H9 (cell line): Measurements from ENCODE around the gene CDH4. TPM values are rescaled to one million over a fixed set of nuclear protein-coding genes. Genes with fewer than 3 reads are reported as not detected.

ENCODE experiments used
- DNase-seq: peaks from one replicate; pipeline ENCODE4 v3.0.0-alpha.2; 2017
- H2AFZ ChIP-seq: one replicate; pipeline ENCODE4 v1.6.1; 2013; ENCODE audit warnings: mild to moderate bottlenecking, low read length, control low read depth, moderate library complexity
- H2AK5ac ChIP-seq: 2 replicates; pipeline ENCODE4 v1.6.1; 2013; ENCODE audit warnings: low read length, control low read depth, mixed read lengths; ENCODE audit not compliant: insufficient read length
- H2BK120ac ChIP-seq: one replicate; pipeline ENCODE4 v1.6.1; 2013; ENCODE audit warnings: low read depth, mild to moderate bottlenecking, low read length, control low read depth, inconsistent platforms; ENCODE audit not compliant: poor library complexity, severe bottlenecking
- H2BK12ac ChIP-seq: 2 replicates; pipeline ENCODE4 v1.6.1; 2013; ENCODE audit warnings: low read length, control low read depth, mixed read lengths, low read depth; ENCODE audit not compliant: insufficient read length
- H2BK15ac ChIP-seq: 2 replicates; pipeline ENCODE4 v1.6.1; 2013; ENCODE audit warnings: low read depth, low read length, control low read depth
- H2BK20ac ChIP-seq: one replicate; pipeline ENCODE4 v1.6.1; 2013; ENCODE audit warnings: low read depth, mild to moderate bottlenecking, low read length, control low read depth, inconsistent platforms; ENCODE audit not compliant: poor library complexity, severe bottlenecking
- H2BK5ac ChIP-seq: 2 replicates; pipeline ENCODE4 v1.6.1; 2013; ENCODE audit warnings: low read length, control low read depth, mixed read lengths; ENCODE audit not compliant: insufficient read length
- H3K14ac ChIP-seq: 2 replicates; pipeline ENCODE4 v1.6.1; 2013; ENCODE audit warnings: low read length, control low read depth; ENCODE audit not compliant: insufficient read depth
- H3K18ac ChIP-seq: 2 replicates; pipeline ENCODE4 v1.6.1; 2013; ENCODE audit warnings: low read depth, mild to moderate bottlenecking, mixed read lengths, low read length, control low read depth; ENCODE audit not compliant: insufficient read length
- H3K23ac ChIP-seq: 2 replicates; pipeline ENCODE4 v1.6.1; 2013; ENCODE audit warnings: low read length, control low read depth, mixed read lengths, low read depth; ENCODE audit not compliant: insufficient read length
- H3K23me2 ChIP-seq: 2 replicates; pipeline ENCODE4 v1.6.1; 2013; ENCODE audit warnings: low read depth, mild to moderate bottlenecking, mixed read lengths, low read length, control low read depth; ENCODE audit not compliant: insufficient read length, poor library complexity, severe bottlenecking
- H3K27ac ChIP-seq: 2 replicates; pipeline ENCODE4 v1.5.1; 2013; ENCODE audit warnings: low read length, control low read depth, mixed read lengths, low read depth; ENCODE audit not compliant: insufficient read length
- H3K27me3 ChIP-seq: 2 replicates; pipeline ENCODE4 v1.6.1; 2013; ENCODE audit warnings: low read length, control low read depth, inconsistent platforms; ENCODE audit not compliant: insufficient read depth
- H3K4ac ChIP-seq: 2 replicates; pipeline ENCODE4 v1.6.1; 2013; ENCODE audit warnings: low read depth, mild to moderate bottlenecking, control low read depth, inconsistent platforms, low read length, moderate library complexity
- H3K4me1 ChIP-seq: 2 replicates; pipeline ENCODE4 v1.6.1; 2013; ENCODE audit warnings: low read length, control low read depth, inconsistent platforms; ENCODE audit not compliant: insufficient read depth
- H3K4me2 ChIP-seq: 2 replicates; pipeline ENCODE4 v1.6.1; 2013; ENCODE audit warnings: low read length, control low read depth, mixed read lengths; ENCODE audit not compliant: insufficient read length, insufficient read depth
- H3K56ac ChIP-seq: 2 replicates; pipeline ENCODE4 v1.6.1; 2013; ENCODE audit warnings: low read depth, mild to moderate bottlenecking, mixed read lengths, low read length, control low read depth; ENCODE audit not compliant: insufficient read length
- H3K79me1 ChIP-seq: 2 replicates; pipeline ENCODE4 v1.6.1; 2013; ENCODE audit warnings: low read depth, mild to moderate bottlenecking, moderate library complexity, low read length, control low read depth, inconsistent platforms; ENCODE audit not compliant: insufficient read depth, poor library complexity, severe bottlenecking
- H3K79me2 ChIP-seq: 2 replicates; pipeline ENCODE4 v1.6.1; 2013; ENCODE audit warnings: low read length, control low read depth, inconsistent platforms; ENCODE audit not compliant: insufficient read depth
- H3K9ac ChIP-seq: 2 replicates; pipeline ENCODE4 v1.6.1; 2013; ENCODE audit warnings: low read length, control low read depth, mixed read lengths; ENCODE audit not compliant: insufficient read length; ENCODE audit errors: extremely low read depth
- H3K9me3 ChIP-seq: one replicate; pipeline ENCODE4 v1.6.1; 2013; ENCODE audit warnings: low read depth, low read length, inconsistent platforms; ENCODE audit not compliant: control insufficient read depth
- H3T11ph ChIP-seq: one replicate; pipeline ENCODE4 v1.6.1; 2013; ENCODE audit warnings: mild to moderate bottlenecking, low read length, control low read depth, inconsistent platforms
- H4K20me1 ChIP-seq: one replicate; pipeline ENCODE4 v1.6.1; 2013; ENCODE audit not compliant: control insufficient read depth, insufficient read length, insufficient read depth
- H4K5ac ChIP-seq: 2 replicates; pipeline ENCODE4 v1.6.1; 2013; ENCODE audit warnings: low read depth, mild to moderate bottlenecking, mixed read lengths, low read length, control low read depth; ENCODE audit not compliant: insufficient read length
- H4K8ac ChIP-seq: replicated peaks from 2 replicates; pipeline ENCODE4 v1.6.1; 2013; ENCODE audit warnings: low read length, control low read depth, mixed read lengths, low read depth; ENCODE audit not compliant: insufficient read length
- H4K91ac ChIP-seq: 2 replicates; pipeline ENCODE4 v1.6.1; 2013; ENCODE audit warnings: low read depth, mild to moderate bottlenecking, moderate library complexity, mixed read lengths, low read length, control low read depth; ENCODE audit not compliant: insufficient read length
- H3K27ac Mint-ChIP-seq, 3 experiments: 2 replicates in 2 of 3; 3 replicates in 1 of 3; pipeline ENCODE4 v1.8.0; 2020 to 2021; ENCODE audit warnings: mixed read lengths in 3 of 3, mild to moderate bottlenecking in 1 of 3, moderate library complexity in 1 of 3
- H3K27me3 Mint-ChIP-seq: 2 replicates; pipeline ENCODE4 v1.8.0; 2021; ENCODE audit warnings: low read depth, mild to moderate bottlenecking, moderate library complexity, mixed read lengths
- H3K36me3 Mint-ChIP-seq, 3 experiments: 2 replicates in 2 of 3; 3 replicates in 1 of 3; pipeline ENCODE4 v1.8.0; 2020 to 2021; ENCODE audit warnings: low read depth in 3 of 3, mixed read lengths in 3 of 3; ENCODE audit not compliant: insufficient read depth in 1 of 3
- H3K4me1 Mint-ChIP-seq, 2 experiments: 2 replicates each; pipeline ENCODE4 v1.8.0; 2020; ENCODE audit warnings: mixed read lengths in 2 of 2
- H3K4me3 Mint-ChIP-seq, 2 experiments: 2 replicates in 1 of 2; 3 replicates in 1 of 2; pipeline ENCODE4 v1.8.0; 2020 to 2021; ENCODE audit warnings: mild to moderate bottlenecking in 2 of 2, mixed read lengths in 2 of 2, moderate library complexity in 1 of 2
- H3K9me3 Mint-ChIP-seq, 2 experiments: 2 replicates in 1 of 2; 3 replicates in 1 of 2; pipeline ENCODE4 v1.8.0; 2020; ENCODE audit warnings: mild to moderate bottlenecking in 2 of 2, mixed read lengths in 2 of 2, moderate library complexity in 1 of 2
- WGBS: extraction: QIAGEN DNeasy Blood & Tissue Kit; methylation state at CpG from one replicate; pipeline ENCODE4 v1.1.7; 2013; ENCODE audit warnings: missing lambda C conversion rate, low lambda C conversion rate, mixed read lengths; ENCODE audit not compliant: insufficient read length; ENCODE audit errors: extremely low coverage; 5-methylcytosine and 5-hydroxymethylcytosine counted together
- total RNA-seq: library from RNA; stranded (reverse); gene quantifications from 2 replicates; pipeline ENCODE4 v1.2.1, GENCODE V29; 2021
- TF ChIP-seq, protein P1 (sequence below): fragments of 200-600 bp; sonication (generic); conservative IDR thresholded peaks from 3 replicates; pipeline ENCODE4 v1.8.0; 2021; ENCODE audit warnings: antibody characterized with exemption, mild to moderate bottlenecking

The CDH4 gene
- total RNA-seq, 1 experiment from 2014 or later, result 3.0 TPM

GRCh38 chr20:61380545-61380915 lies 128.5 kb downstream of the CDH4 start:
- H3K27me3 Mint-ChIP-seq, result peaks cover 49% of the 10 kb centered on the region

More at GRCh38 chr20:61380545-61380915, 128.5 kb downstream of the CDH4 start:
- no peak overlapping the region for H2AFZ ChIP-seq
- H3K9ac ChIP-seq, result no peak overlapping the region
- no peak overlapping the region for H3K18ac ChIP-seq
- H3K4me1 Mint-ChIP-seq, result peaks cover 11 to 13% of the 10 kb centered on the region in 2 experiments
- H3K79me1 ChIP-seq, result no peaks in the 10 kb centered on the region
- H3K36me3 Mint-ChIP-seq, result peaks cover 17 to 26% (median 22%) of the 10 kb centered on the region in 3 experiments
- no CpG with 5 or more reads among the region's 7 CpGs for WGBS
- no peak overlapping the region for H2BK5ac ChIP-seq
- H2BK120ac ChIP-seq, result no peak overlapping the region
- H3K14ac ChIP-seq, result no peak overlapping the region
- H3K23ac ChIP-seq, result no peak overlapping the region
- H4K5ac ChIP-seq, result no peak overlapping the region
- no peak overlapping the region for H2BK15ac ChIP-seq
- no peak overlapping the region for H4K91ac ChIP-seq
- H3K4me3 Mint-ChIP-seq, result no peak overlapping the region
- H4K20me1 ChIP-seq, result no peaks in the 10 kb centered on the region
- H2AK5ac ChIP-seq, result no peak overlapping the region
- no peak for DNase-seq
- no peak overlapping the region for H2BK12ac ChIP-seq
- no peaks in the 10 kb centered on the region for H3K23me2 ChIP-seq
- H3K9me3 Mint-ChIP-seq, result peaks cover 27 to 29% of the 10 kb centered on the region in 2 experiments
- peaks cover 9% of the 10 kb centered on the region for H3K9me3 ChIP-seq
- no peak overlapping the region for H3K56ac ChIP-seq
- no peak overlapping the region for H3K4me2 ChIP-seq
- no peak overlapping the region for H4K8ac ChIP-seq
- H3K27me3 ChIP-seq, result peaks cover 3% of the 10 kb centered on the region; the same call in 1 of the 2 replicates
- no peak overlapping the region for H2BK20ac ChIP-seq
- no peaks in the 10 kb centered on the region for H3K4me1 ChIP-seq
- H3K27ac ChIP-seq, result no peak overlapping the region
- H3K79me2 ChIP-seq, result no peaks in the 10 kb centered on the region; the same call in 1 of the 2 replicates
- no peak overlapping the region for H3K27ac Mint-ChIP-seq
- H3T11ph ChIP-seq, result no peak overlapping the region
- H3K4ac ChIP-seq, result no peak overlapping the region
- TF ChIP-seq, protein P1, sequence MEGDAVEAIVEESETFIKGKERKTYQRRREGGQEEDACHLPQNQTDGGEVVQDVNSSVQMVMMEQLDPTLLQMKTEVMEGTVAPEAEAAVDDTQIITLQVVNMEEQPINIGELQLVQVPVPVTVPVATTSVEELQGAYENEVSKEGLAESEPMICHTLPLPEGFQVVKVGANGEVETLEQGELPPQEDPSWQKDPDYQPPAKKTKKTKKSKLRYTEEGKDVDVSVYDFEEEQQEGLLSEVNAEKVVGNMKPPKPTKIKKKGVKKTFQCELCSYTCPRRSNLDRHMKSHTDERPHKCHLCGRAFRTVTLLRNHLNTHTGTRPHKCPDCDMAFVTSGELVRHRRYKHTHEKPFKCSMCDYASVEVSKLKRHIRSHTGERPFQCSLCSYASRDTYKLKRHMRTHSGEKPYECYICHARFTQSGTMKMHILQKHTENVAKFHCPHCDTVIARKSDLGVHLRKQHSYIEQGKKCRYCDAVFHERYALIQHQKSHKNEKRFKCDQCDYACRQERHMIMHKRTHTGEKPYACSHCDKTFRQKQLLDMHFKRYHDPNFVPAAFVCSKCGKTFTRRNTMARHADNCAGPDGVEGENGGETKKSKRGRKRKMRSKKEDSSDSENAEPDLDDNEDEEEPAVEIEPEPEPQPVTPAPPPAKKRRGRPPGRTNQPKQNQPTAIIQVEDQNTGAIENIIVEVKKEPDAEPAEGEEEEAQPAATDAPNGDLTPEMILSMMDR, result no peak
